Type B pancreatic cell (in vitro differentiated cells): Measurements from ENCODE around the gene LKAAEAR1. TPM values are rescaled to one million over a fixed set of nuclear protein-coding genes. Genes with fewer than 3 reads are reported as not detected.
A peak's percentile ranks its signal among the peaks of the same experiment; 100 is the strongest.

Source experiments
- DNase-seq: peaks from one replicate; pipeline ENCODE4 v3.0.0; 2021; ENCODE audit warnings: mixed read lengths; ENCODE audit not compliant: unreplicated experiment; ENCODE audit errors: extremely low spot score
- H3K27ac Mint-ChIP-seq: 2 replicates; pipeline ENCODE4 v1.8.0; 2021; ENCODE audit warnings: mild to moderate bottlenecking, mixed read lengths
- H3K27me3 Mint-ChIP-seq: 2 replicates; pipeline ENCODE4 v1.8.0; 2021; ENCODE audit warnings: mixed read lengths
- H3K36me3 Mint-ChIP-seq: 2 replicates; pipeline ENCODE4 v1.8.0; 2021; ENCODE audit warnings: mixed read lengths
- H3K4me1 Mint-ChIP-seq: one replicate; pipeline ENCODE4 v1.8.0; 2021; ENCODE audit warnings: mixed read lengths; ENCODE audit not compliant: unreplicated experiment
- H3K4me3 Mint-ChIP-seq: 2 replicates; pipeline ENCODE4 v1.8.0; 2021; ENCODE audit warnings: mild to moderate bottlenecking, mixed read lengths
- H3K9me3 Mint-ChIP-seq: 2 replicates; pipeline ENCODE4 v1.8.0; 2021; ENCODE audit warnings: mixed read lengths
- microRNA-seq: library from miRNA; unstranded; fragments of <30 nt; microRNA quantifications from one replicate; pipeline ENCODE4, GENCODE V29; 2020
- total RNA-seq: library from RNA; stranded (reverse); gene quantifications from 2 replicates; pipeline ENCODE4 v1.2.1, GENCODE V29; 2021; ENCODE audit warnings: low replicate concordance
- TF ChIP-seq, protein P1 (sequence below): fragments of 200-600 bp; sonication (generic); conservative IDR thresholded peaks from 2 replicates; pipeline ENCODE4 v1.5.0; 2021; ENCODE audit warnings: antibody characterized with exemption, mild to moderate bottlenecking

The LKAAEAR1 gene
- total RNA-seq, 1 donor from 2014 or later = not detected

DNA sequence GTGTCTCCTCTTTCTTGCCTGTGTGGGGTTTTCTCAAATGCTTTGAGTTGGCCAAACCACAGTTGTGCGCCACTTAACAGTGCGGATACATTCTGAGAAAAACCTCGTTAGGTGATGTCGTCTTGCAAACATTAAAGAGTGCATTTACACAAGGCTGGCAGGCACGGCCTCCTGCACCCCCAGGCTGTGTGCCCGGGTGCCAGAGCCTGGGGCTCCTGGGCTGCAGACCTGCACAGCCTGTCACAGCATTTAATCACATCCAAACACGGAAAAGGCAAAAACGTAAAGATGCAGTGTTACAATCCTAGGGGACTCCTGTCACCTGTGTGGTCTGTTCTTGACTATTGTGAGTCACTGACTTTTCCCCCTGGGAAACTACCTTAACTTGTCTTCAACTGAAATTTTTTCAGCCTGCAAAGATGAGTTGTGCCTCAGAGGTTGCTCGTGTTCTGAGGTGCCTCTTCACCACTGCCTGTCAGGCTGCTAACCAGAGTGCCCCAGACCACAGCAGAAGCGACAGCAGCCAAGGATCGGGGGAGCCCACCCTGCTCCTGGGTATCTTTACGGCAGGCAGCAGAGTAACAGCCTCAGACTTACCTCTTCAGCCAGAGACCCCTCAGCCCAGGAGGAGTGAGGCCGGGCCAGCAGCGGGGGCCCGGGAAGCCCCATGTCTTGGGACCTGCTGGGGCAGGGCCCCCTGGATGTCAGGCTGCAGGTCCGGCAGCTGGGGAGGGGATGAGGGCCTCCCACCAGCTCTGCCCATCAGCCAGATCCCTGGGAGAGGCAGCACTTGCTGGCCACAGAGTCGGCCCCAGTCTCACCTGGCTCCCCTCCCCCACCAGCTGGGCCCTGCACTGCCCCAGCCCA lies 48.9 kb downstream of the LKAAEAR1 start:
- peaks cover 7% of the 10 kb centered on the region for H3K36me3 Mint-ChIP-seq
- no peaks in the 10 kb centered on the region for H3K9me3 Mint-ChIP-seq
- peaks cover 29% of the 10 kb centered on the region for H3K27me3 Mint-ChIP-seq
- no peaks in the 10 kb centered on the region for H3K4me1 Mint-ChIP-seq
- TF ChIP-seq, protein P1, sequence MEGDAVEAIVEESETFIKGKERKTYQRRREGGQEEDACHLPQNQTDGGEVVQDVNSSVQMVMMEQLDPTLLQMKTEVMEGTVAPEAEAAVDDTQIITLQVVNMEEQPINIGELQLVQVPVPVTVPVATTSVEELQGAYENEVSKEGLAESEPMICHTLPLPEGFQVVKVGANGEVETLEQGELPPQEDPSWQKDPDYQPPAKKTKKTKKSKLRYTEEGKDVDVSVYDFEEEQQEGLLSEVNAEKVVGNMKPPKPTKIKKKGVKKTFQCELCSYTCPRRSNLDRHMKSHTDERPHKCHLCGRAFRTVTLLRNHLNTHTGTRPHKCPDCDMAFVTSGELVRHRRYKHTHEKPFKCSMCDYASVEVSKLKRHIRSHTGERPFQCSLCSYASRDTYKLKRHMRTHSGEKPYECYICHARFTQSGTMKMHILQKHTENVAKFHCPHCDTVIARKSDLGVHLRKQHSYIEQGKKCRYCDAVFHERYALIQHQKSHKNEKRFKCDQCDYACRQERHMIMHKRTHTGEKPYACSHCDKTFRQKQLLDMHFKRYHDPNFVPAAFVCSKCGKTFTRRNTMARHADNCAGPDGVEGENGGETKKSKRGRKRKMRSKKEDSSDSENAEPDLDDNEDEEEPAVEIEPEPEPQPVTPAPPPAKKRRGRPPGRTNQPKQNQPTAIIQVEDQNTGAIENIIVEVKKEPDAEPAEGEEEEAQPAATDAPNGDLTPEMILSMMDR = no peak
- no peak overlapping the region for H3K4me3 Mint-ChIP-seq
- DNase-seq = no peak
- peak overlapping the region; percentile 16 for H3K27ac Mint-ChIP-seq

- Mint-ChIP-seq H3K4me3 (no peak overlapping the region), H3K27ac (no peak overlapping the region), H3K4me1 (no peaks in the 10 kb centered on the region), H3K36me3 (peaks cover 7% of the 10 kb centered on the region), H3K9me3 (no peaks in the 10 kb centered on the region), H3K27me3 (peaks cover 17% of the 10 kb centered on the region)
- TF ChIP-seq, protein P1 = no peak
- DNase-seq = no peak
These were observed 50.2 kb downstream of the LKAAEAR1 start for GRCh38 chr20:64033981-64034493.

Small RNA genes lying within 50 kb of the gene (microRNA-seq; reads per million reads assigned to microRNA genes)
- gene MIR6813 = not detected

Other genes starting within 250 kb of the LKAAEAR1 start
- not detected in 2 replicates for gene ABHD16B, start 222.9 kb downstream of the LKAAEAR1 start, total RNA-seq
- gene TPD52L2, start 219.1 kb downstream of the LKAAEAR1 start, total RNA-seq = 76.5 and 96.3 TPM in 2 replicates
- gene DNAJC5, start 189.3 kb downstream of the LKAAEAR1 start, total RNA-seq = 44.1 and 51.9 TPM in 2 replicates
- 44.1 and 49.7 TPM in 2 replicates for gene UCKL1, start 128.0 kb downstream of the LKAAEAR1 start, total RNA-seq
- 34.7 and 40.8 TPM in 2 replicates for gene ZNF512B, start 114.5 kb downstream of the LKAAEAR1 start, total RNA-seq
- 7.4 and 16.9 TPM in 2 replicates for gene SAMD10, start 104.8 kb downstream of the LKAAEAR1 start, total RNA-seq
- gene PRPF6, start 103.3 kb downstream of the LKAAEAR1 start, total RNA-seq = 64.3 and 67.9 TPM in 2 replicates
- 3.0 and 7.4 TPM in 2 replicates for gene C20orf204, start 48.2 kb downstream of the LKAAEAR1 start, total RNA-seq
- 0.72 and 1.2 TPM in 2 replicates for gene SOX18, start 34.8 kb downstream of the LKAAEAR1 start, total RNA-seq
- gene TCEA2, start 21.2 kb downstream of the LKAAEAR1 start, total RNA-seq = 33.4 and 73.3 TPM in 2 replicates
- 8.4 and 9.5 TPM in 2 replicates for gene RGS19, start 4.9 kb downstream of the LKAAEAR1 start, total RNA-seq
- 0.50 and 1.9 TPM in 2 replicates for gene OPRL1, start 4.3 kb downstream of the LKAAEAR1 start, total RNA-seq
- not detected in 2 replicates for gene NPBWR2, start 23.2 kb upstream of the LKAAEAR1 start, total RNA-seq
- 2.9 and 4.9 TPM in 2 replicates for gene MYT1, start 80.1 kb upstream of the LKAAEAR1 start, total RNA-seq
- 85.1 and 101 TPM in 2 replicates for gene PCMTD2, start 171.3 kb upstream of the LKAAEAR1 start, total RNA-seq